Activated CD4-positive, alpha-beta T cell treated with anti-CD3 and anti-CD28 coated beads, Interleukin-2, amount 50 U/mL, for 16 hours (primary cell): ENCODE data around the gene FAM171A1.

Source experiments
- DNase-seq: peaks from one replicate; pipeline ENCODE4 v3.0.0-alpha.2; 2020

Gene FAM171A1

GRCh38 chr10:15373199-15373598 lies 2.1 kb upstream of the FAM171A1 start:
- no peak for DNase-seq

DNA sequence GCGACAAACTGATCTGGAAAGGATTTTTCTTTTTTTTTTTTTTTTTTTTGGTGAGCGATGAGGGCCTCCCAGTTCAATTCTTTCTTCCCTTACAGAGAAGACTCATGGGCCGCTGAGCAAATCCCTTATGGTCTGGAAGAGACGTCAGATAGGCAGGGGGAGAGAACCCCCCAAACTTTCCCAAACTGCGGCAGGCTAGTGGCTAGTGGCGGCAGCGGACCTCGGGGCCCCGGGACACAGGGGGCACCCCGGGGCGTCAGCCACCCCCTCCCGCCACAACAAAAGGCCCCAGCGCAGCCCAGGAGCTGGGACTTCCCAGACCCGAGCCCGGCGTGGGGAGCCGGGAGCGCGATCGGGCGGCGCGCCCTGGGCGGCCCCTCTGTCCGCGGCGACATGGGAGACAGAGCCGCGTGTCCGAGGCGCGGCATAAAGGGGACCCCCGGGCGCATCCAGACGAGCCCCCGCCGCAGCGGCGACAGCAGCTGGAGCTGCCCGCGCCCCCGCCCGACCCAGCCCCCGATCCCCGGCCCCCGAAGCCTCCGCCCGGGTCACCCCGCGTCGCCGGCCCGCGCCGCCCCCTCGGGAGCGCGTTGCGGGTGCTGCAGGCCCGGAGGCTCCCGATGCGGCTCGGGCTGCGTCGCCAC lies 755 bp downstream of the FAM171A1 start:
- DNase-seq = no peak

GRCh38 chr10:15369256-15370211 lies 1.6 kb downstream of the FAM171A1 start:
- no peak for DNase-seq

DNA sequence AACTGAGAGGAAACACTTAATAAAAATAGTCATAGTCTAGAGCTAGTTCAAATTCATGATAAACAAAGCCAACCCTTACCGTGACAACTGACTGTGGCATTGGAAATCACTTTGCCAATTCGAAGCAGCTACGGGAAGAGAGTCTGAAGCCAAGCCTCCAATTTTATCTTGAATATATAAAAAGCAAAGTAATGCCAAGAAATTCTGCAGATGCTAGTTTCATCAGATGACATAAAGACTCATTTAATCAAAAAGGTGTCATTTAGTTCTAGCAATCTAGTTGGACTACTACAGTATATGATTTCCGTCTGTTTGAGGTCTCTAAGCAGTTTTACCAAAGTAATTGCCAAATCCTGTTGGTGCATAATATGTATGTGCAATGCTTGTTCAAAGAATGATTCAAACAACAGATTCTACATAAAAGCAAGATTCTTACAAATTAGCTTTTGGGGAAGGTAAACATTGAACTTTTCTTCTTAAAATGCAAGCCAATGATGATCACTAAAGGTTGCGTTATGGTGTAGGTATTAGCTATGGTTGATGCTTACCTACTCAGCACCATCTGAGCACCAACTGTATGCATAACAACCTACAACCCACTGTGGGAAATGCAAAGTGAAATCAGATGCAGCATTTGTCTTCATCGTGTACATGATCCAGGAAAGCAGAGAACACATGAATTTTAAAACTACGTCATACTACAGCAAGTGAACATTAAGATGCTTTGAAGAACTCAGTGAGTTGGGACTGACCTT lies 2.8 kb downstream of the FAM171A1 start:
- DNase-seq = no peak

- DNase-seq = no peak
These were observed 3.6 kb downstream of the FAM171A1 start for GRCh38 chr10:15367296-15368085.

GRCh38 chr10:15365692-15366091 lies 5.4 kb downstream of the FAM171A1 start:
- DNase-seq = no peak

DNA sequence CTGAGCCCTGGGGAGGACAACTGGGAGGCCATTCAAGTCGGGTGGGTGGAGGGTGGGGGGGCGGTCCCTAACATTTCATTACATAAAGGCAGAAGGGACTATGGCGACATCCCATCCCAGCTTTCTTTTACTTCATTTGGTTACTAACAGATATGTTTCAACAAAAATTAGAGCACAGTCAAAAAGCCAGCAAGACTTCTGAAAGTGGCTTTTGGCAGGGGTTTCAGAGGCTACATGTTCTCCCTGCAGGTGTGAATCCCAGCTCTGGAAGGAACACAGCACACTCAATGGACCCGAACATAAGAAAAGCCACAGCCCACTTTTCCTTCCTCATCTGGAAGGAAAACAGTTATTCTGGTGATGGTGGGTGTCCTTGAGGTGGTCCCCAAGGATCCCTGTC lies 7.1 kb downstream of the FAM171A1 start:
- DNase-seq = no peak

- no peak for DNase-seq
These were observed 8.1 kb downstream of the FAM171A1 start for GRCh38 chr10:15363031-15363430.

GRCh38 chr10:15361131-15361530 lies 10.0 kb downstream of the FAM171A1 start:
- DNase-seq = no peak

DNA sequence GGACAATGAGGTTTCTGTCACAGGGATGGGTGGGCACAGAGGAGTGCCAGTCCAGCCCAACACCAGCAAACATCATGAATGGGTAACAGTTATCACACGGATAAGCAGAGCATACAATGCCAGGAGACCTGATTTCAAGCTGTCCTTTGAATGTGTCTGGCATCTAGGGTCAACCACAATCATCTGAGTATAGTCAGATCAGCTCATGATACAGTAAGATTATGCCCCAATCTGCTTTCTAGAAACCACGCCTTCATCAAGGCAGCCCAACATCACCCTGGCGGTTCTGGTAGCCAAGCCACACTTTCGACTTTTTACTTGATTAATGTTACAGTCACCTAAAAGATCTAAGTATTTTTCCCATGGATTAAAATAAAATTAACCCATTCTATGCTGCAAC lies 10.5 kb downstream of the FAM171A1 start:
- DNase-seq = no peak

DNA sequence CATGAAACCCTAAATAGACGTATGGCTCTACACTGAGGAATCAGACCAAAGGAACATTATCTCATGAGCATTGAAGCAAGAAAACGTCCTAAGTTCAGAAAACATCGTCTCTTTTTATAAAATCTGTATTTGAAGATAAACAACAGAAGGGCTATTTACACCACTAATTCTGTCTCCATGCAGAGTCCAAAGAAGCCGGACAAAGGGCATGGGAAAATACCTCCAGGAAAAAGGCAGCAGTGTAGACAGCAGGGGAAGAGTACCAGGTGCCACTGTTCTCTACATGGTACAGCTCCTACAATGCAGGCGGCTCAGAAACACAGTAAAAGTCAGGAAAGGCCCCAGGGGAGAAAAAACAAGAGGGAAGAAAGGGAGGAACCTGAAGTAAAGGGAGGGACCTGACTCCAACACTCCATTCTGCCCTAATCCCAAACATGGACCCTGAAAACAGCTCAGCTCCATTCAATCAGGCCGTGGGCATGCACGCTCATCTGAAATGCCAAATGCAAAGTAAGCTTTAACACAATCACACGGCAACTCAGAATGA lies 17.5 kb downstream of the FAM171A1 start:
- no peak for DNase-seq

GRCh38 chr10:15352836-15353235 lies 18.3 kb downstream of the FAM171A1 start:
- no peak for DNase-seq

DNA sequence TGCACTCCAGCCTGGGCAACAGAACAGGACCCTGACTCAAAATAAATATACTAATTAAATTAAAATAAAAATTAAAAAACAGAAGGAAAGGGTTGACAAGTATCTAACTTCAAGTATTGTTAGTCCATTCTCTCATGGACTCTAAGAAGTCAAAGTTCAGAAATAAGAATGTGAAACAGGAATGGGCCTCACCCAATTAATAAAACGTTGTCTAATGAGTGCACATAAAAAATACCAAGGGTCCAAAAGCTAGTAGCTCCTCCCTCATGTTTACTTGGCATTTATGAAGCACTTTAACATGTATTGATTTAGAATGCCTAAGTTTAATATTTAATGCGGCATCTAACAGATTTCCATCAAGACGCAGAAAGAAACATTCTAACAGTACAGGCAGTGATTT lies 18.9 kb downstream of the FAM171A1 start:
- DNase-seq = no peak

DNA sequence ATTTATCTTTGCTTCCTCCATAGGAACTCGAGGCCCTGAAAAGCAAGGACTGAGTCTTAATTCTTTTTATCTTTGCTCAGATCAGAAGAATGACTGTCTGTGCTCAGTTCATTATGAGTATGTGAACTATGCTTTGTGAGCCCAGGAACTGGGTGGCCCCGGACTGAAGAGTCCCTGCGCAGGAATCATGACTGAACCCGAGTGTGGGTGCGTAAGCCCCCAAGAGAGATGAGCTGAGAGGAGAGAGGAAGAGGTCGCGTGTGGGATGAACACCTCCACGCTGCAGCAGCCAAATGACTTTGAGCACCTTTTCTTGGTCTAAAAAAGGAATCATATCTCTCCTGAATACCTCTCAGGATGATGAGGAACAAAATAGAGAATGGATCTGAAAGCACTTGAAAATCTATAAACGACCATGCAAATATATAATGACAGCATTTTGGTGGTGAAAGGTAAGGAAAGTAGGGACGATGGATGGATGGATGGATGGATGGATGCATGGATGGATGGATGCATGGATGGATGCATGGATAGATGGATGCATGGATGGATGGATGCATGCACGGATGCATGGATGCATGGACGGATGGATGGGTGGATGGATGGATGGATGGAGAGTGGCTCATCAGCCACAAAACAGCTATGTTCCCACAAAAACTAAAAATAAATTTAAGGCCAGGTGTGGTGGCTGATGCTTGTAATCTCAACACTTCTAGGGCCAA lies 19.8 kb downstream of the FAM171A1 start:
- DNase-seq = no peak

DNA sequence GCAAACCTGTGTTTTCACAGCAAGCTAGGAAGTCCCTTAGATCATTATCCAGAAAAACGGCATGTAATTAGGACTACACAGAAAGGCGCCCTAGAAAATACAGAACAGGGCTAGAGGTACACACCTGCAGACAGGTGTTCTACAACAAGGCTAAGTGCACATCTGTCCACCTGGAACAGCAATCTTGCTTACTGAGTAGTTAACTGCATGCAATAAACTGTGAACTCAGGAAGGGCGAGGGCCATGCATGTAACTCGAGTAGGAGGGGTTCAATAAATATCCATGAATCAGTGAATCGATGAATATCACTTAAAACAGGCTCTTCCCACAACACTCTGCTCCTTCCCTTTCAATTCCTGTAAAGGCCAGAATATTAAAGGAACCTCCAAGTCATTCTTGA lies 22.0 kb downstream of the FAM171A1 start:
- DNase-seq = no peak

- DNase-seq = no peak
These were observed 22.5 kb downstream of the FAM171A1 start for GRCh38 chr10:15348579-15348978.

GRCh38 chr10:15347150-15347549 lies 23.9 kb downstream of the FAM171A1 start:
- no peak for DNase-seq

- no peak for DNase-seq
These were observed 24.5 kb downstream of the FAM171A1 start for GRCh38 chr10:15346440-15347141.

DNA sequence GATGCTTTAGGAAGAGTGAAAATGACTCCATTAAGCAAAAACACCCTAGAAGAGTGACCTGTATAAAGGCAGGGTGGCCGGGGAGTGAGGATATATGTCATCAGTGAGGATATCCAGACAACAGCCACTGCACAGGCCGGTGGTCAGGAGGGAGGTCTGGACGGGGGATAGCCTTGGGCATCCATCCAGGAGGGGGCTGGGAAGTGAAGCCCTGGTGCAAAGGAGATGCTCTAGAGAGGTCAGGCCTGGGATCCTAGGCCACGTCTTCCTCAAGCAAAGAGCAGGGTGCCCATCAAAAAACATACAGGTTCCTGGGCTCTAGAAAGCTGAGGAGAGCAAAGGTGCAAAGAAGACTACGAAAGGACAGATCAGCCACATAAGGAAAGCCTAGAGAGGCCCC lies 25.6 kb downstream of the FAM171A1 start:
- no peak for DNase-seq

DNA sequence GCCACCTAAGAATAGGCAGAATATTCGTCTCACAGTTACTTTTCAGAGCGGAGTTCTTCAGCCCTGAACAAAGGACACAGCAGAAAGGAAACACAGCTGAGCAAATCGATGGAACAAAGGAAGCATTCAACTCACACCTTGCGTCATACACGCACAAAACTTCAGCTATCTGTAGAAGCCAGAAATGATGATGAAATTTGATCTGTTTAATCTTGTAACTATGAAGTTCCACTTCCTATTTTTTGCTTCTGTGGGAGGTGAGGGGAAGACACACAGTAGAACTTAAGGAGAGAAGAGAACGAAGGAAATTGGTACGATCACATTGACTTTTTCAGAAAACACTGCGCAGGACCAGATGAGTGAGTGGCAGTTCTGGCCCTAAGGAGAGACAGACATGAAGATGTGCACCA lies 26.2 kb downstream of the FAM171A1 start:
- DNase-seq = no peak

- DNase-seq = no peak
These were observed 26.7 kb downstream of the FAM171A1 start for GRCh38 chr10:15344256-15344875.
